Mononuclear cell (primary cell): ENCODE results near the gene DMWD. TPM values are rescaled to one million over a fixed set of nuclear protein-coding genes. Genes with fewer than 3 reads are reported as not detected.

Source experiments
- H3K27me3 ChIP-seq: 2 replicates; pipeline ENCODE4 v1.6.0; 2011; ENCODE audit warnings: low read length, control low read depth; ENCODE audit not compliant: insufficient read depth
- H3K4me1 ChIP-seq: 2 replicates; pipeline ENCODE4 v1.5.1; 2011; ENCODE audit warnings: mild to moderate bottlenecking, low read length, control low read depth; ENCODE audit not compliant: insufficient read depth
- H3K4me3 ChIP-seq: 2 replicates; pipeline ENCODE4 v1.5.1; 2011; ENCODE audit warnings: mild to moderate bottlenecking, low read length, moderate library complexity
- H3K9me3 ChIP-seq: 2 replicates; pipeline ENCODE4 v1.5.1; 2011; ENCODE audit warnings: low read depth, mild to moderate bottlenecking, control low read depth, low read length
- total RNA-seq: library from RNA; depleted of rRNA; stranded (reverse); fragments of >200 nt; gene quantifications from one replicate; pipeline ENCODE4 v1.2.3, GENCODE V29; 2012

The DMWD gene, protein sequence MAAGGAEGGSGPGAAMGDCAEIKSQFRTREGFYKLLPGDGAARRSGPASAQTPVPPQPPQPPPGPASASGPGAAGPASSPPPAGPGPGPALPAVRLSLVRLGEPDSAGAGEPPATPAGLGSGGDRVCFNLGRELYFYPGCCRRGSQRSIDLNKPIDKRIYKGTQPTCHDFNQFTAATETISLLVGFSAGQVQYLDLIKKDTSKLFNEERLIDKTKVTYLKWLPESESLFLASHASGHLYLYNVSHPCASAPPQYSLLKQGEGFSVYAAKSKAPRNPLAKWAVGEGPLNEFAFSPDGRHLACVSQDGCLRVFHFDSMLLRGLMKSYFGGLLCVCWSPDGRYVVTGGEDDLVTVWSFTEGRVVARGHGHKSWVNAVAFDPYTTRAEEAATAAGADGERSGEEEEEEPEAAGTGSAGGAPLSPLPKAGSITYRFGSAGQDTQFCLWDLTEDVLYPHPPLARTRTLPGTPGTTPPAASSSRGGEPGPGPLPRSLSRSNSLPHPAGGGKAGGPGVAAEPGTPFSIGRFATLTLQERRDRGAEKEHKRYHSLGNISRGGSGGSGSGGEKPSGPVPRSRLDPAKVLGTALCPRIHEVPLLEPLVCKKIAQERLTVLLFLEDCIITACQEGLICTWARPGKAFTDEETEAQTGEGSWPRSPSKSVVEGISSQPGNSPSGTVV
- 15.2 TPM for total RNA-seq

DNA sequence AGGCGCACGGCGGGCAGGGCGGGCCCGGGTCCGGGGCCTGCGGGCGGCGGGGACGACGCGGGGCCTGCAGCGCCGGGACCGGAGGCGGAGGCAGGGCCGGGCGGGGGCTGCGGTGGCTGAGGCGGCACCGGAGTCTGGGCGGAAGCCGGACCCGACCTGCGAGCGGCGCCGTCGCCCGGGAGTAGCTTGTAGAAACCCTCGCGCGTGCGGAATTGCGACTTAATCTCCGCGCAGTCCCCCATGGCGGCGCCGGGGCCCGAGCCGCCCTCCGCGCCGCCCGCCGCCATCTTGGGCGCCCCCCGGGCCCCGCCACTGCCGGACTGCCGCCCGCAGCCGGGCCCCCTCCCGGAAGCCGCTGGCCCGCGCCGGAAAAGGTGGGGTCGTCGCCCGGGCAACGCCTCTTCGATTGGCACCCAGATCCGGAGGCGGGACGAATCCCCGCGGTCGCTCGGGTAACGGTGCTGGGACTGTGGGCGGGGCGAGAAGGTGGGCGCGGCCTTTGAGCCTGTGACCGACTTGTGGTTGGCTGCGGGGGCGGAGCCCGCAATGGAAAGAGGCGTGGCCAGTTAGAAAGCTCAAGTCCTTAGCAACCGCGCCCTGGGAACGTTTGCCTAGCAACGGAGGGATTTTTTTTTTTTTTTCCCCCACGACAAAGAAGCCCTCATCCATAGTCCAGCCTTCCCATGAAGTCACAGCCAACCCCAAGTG, at the start of gene DMWD:
Gene DMWD, minus strand, starts transcription at position 376 of the 708 bp plus-strand sequence. Its CDS starts 89 bp downstream, at position 287.
- Histone ChIP-seq H3K9me3 (no peaks in the 10 kb centered on the region), H3K4me3 (peak within 1 kb of the TSS; percentile 48), H3K27me3 (peaks cover 57% of the 10 kb centered on the region), H3K4me1 (peaks cover 34% of the 10 kb centered on the region)

DNA sequence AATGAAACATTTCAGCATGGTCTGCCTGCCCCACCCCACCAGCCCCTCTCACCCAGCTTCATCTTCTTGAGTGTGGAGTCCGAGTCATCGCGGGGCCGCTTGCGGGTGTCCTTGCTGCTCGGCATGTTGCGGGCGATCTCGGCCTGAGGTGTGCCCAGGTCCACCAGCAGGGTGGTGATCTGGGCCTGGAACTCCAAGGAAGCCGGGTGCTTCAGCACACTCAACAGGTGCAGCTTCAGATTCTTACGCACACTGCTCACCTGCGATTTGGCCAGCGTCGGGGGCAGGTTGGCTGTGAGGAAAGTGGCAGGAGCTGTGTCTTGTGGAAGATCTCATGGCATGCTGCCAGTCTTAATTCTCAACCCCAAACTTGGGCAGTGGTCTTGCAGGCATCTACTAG, 49.6 kb upstream of the DMWD start:
- H3K4me1 ChIP-seq = no peaks in the 10 kb centered on the region
- H3K27me3 ChIP-seq = no peaks in the 10 kb centered on the region
- H3K4me3 ChIP-seq = no peak overlapping the region
- no peaks in the 10 kb centered on the region for H3K9me3 ChIP-seq

DNA sequence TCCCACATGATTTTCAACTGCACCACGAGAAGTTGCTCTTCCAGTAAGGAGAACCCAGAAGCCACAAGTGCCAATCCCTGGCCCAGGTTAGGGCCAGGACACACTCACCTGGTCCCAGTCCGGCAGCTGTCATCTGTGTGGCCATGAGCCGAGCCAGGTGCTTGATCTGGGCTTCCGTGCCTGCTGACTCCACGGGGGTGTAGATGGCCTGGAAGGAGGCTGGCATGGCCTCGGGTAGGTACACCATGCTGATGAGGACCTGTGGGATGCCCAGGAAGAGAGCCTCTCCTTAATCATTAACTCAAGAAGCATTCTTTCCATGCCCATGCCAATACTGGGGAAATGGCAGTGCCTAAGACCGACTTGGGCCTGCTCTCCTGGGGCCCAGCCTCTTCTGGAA, 42.3 kb upstream of the DMWD start:
- no peak overlapping the region for H3K4me3 ChIP-seq
- no peaks in the 10 kb centered on the region for H3K27me3 ChIP-seq
- H3K9me3 ChIP-seq = no peaks in the 10 kb centered on the region
- no peaks in the 10 kb centered on the region for H3K4me1 ChIP-seq

DNA sequence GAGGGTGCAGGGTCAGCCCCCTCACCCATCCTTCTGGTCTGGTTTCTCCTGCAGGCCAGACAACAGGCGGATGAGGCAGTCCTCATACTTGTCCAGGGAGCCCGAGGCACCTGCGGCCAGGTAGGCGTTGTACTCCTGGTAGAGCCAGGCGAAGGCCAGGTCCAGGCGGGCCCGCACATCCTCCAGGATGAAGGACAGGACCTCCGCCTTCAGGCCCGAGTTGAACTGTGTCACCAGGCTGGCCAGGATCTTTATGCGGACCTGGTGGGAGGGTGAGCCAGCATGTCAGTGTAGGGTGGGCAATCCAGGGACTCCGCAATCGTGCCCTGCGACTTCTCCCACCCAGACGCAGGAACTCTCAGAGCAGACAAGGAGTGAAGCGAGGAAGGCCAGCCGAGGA, 36.3 kb upstream of the DMWD start:
- H3K4me1 ChIP-seq = no peaks in the 10 kb centered on the region
- no peak overlapping the region for H3K4me3 ChIP-seq
- no peaks in the 10 kb centered on the region for H3K9me3 ChIP-seq
- no peaks in the 10 kb centered on the region for H3K27me3 ChIP-seq

DNA sequence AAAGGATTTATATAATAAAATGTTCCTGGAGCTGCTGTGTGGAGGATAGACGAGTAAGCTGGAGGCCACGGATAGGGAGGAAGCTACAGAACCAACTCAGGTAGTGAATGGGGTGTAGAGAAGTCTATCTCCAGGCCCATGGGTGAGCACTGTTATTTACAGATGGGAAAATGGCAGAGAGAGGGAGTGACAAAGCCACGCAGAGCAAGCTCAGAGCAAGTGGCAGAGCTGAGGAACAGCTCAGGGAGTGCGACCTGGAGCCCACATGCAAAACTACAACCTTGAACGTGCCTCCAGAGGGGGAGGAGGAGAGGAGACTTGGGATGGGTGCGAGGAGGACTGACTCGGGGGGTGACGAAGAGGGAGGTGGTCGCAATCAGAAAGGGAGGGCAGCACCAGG, 35.9 kb upstream of the DMWD start:
- Histone ChIP-seq H3K4me3 (no peak overlapping the region), H3K9me3 (no peaks in the 10 kb centered on the region), H3K27me3 (no peaks in the 10 kb centered on the region), H3K4me1 (no peaks in the 10 kb centered on the region)

DNA sequence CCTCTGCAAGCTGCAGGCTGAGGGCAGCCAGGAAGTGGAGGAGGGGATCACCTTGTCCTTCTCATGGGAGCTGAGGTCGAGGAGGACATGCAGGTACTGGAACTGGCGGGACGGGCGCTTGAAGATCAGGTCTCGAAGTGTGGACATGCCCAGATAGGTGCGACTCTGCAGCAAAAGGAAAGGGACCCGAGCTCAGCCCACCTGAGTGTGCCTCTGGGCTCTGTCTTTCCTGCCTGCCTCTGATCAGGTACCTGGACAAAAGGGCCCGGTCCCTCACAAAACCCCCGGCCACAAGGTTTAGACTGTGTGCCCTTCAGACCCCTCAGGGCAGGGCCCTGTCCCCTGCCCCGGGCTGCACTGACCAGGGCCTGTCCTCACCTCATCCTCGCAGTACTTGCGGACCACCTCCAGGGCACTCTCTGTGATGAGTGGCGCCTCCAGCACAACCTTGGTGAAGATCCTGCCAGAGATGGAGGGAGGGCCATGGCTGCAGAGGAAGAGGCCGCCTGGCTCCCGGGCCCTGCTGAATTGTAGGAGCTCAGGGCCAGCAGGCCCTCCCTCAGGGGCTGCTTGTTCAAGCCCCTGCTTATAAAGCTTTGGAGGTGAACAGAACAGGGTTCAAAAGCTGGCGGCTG, 34.9 kb upstream of the DMWD start:
- Histone ChIP-seq H3K4me3 (no peak overlapping the region), H3K4me1 (no peaks in the 10 kb centered on the region), H3K9me3 (no peaks in the 10 kb centered on the region), H3K27me3 (no peaks in the 10 kb centered on the region)

DNA sequence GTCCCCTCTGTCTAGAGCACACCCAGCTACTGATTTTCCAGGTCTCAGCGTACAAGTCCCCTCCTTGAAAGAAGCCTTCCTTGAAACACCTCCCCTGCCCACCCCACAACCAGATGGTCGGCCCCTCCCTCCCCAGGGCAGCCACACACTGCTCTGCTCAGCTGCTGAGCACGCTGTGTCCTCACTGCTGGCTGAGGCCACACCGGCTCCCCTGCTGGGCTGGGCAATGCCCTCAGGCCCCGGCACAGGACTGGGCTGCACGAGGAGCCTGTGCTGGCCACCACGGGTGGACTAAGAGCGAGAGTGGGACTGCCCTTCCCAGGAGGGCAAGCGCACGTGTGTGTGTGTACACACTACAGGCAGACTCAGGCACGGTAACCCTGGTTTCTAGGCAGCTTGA, 34.3 kb upstream of the DMWD start:
- H3K9me3 ChIP-seq = no peaks in the 10 kb centered on the region
- no peaks in the 10 kb centered on the region for H3K4me1 ChIP-seq
- no peaks in the 10 kb centered on the region for H3K27me3 ChIP-seq
- no peak overlapping the region for H3K4me3 ChIP-seq

DNA sequence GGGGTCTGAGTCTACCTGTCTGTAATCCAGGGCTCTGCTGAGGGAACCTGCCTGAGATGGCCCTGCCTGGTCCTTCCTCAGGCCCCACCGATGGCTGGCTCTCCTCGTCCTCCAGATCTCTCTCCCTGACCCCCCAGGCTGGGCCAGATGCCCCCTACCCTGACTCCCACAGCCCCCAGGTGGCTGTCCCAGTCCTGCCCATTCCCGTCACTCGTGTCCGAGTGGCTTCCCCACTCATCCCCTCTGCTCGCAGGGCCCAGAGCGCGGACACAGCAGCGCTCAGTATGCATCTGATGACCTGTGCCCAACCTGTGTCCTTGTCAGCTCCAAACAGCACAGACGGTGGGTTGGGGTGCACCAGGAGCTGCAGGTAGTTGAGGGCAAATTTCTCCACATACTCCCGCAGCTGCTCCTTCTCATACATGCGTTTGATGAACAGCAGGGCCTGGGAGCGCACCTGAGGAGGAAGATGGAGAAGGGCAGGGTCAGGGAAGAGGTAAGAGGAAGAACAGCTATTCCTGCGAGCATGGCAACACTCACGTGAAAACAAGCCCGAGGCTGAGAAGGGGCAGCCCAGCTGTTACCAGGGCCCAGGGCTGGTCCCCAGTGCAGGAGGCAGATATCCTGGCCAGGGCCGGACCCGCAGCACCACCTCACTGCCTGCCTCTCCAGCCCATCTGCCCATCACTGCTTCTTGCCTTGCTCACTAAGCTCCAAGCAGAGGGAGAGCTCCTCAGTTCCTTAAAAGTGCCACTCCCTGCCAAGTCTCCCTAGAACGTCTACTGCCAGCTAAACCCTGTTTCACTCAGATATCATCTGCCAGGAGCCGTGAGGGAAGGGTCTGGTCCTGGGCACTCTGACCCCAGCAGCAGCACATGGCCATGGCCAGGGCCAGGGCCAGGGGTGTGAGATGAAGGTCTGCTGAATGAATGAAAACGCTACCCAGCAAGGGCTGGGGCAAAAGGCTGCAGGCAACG, 33.6 kb upstream of the DMWD start:
- Histone ChIP-seq H3K4me3 (no peak overlapping the region), H3K9me3 (no peaks in the 10 kb centered on the region), H3K4me1 (no peaks in the 10 kb centered on the region), H3K27me3 (no peaks in the 10 kb centered on the region)

DNA sequence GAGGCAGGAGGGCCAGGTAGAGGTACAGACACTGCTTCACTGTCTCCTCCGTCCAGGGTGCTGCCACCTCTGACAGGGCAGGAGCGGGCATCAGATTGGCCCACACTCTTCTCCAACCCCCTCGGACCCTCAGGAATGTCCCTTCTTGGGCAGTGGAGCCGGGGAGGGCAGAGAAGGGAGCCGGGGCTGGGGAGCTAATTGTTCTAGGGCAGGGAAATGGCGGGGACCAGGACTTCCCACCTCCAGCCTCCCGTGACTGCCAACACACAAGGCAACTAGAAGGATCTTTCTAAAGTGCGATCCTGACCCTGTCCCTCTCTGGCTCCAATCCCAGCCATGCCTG, 32.6 kb upstream of the DMWD start:
- Histone ChIP-seq H3K9me3 (no peaks in the 10 kb centered on the region), H3K4me1 (no peaks in the 10 kb centered on the region), H3K27me3 (no peaks in the 10 kb centered on the region), H3K4me3 (no peak overlapping the region)

DNA sequence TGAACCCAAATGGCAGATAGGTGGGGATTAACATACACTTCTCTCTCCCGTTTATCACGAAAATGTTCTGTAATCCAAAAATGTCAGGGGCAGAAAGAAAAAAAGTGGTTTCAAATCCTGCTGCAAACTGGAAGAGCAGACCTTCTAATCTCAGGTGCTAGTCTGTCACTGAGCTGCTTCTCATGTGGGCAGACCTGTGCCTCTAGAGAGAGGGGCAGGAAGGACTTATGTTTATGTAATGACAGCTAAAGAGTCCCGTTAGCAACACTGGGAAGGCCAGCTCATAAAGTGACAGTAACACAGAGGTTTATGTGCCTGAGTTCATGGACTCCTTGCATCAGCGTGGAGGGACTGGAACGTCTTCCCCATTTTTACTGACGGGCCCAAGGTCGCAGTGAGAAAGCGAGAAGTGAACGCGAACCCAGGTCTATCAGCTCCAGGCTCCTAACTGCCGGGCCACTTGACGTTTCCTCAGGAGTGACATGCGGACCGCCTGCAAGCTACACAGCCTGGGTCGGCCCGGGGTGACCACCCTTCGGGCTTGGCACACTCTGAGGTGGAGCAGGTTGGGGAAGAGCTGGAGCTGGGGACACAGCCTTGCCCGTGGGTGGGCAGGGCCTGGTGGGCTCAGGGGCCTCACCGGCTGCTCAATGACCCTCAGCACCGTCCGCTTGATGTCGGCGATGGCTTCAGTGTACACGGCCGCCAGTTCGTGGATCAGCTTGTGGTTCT, 32.1 kb upstream of the DMWD start:
- no peaks in the 10 kb centered on the region for H3K27me3 ChIP-seq
- no peaks in the 10 kb centered on the region for H3K9me3 ChIP-seq
- H3K4me1 ChIP-seq = no peaks in the 10 kb centered on the region
- H3K4me3 ChIP-seq = no peak overlapping the region

DNA sequence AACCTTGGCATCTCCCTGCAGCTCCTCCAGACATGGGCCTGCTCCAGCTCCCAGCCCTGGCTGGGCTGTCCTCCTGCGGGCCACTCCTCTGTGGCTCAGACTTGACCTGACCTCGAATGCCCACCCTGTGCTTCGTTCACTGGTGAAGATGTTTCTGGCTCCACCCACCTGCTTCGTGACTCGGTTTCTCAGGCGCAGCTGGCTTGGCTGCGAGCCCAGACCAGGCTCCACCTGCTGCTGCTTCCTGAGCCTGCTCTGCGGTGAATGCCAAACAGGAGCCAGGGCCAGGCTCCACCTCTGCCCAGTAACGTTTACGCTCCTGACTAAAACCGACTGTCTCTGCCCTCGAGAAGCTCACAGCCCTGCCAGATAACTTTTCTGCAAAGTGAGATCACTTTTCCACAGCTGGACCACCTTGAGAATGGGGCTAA, 31.4 kb upstream of the DMWD start:
- Histone ChIP-seq H3K27me3 (no peaks in the 10 kb centered on the region), H3K4me3 (no peak overlapping the region), H3K9me3 (no peaks in the 10 kb centered on the region), H3K4me1 (no peaks in the 10 kb centered on the region)

DNA sequence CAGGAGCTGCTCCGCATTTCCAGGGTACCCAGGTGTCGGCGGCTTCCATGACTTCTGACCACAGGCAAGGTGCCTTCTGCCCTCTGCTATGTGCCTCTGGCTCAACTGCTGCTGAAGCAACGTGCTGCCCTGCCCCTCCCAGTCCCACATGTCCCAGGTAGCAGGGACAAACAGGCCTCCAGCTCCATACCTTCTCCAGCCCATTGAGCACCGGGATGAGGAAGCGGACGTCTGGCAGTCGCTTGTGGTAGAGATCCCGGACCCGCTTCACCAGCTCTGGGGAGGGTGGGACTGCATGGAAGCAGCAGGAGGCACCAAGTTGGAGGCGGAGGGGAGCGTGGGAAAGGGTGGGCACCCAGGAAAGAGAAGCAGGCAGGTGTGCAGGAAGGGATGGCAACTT, 30.5 kb upstream of the DMWD start:
- Histone ChIP-seq H3K4me3 (no peak overlapping the region), H3K9me3 (no peaks in the 10 kb centered on the region), H3K4me1 (no peaks in the 10 kb centered on the region), H3K27me3 (no peaks in the 10 kb centered on the region)

DNA sequence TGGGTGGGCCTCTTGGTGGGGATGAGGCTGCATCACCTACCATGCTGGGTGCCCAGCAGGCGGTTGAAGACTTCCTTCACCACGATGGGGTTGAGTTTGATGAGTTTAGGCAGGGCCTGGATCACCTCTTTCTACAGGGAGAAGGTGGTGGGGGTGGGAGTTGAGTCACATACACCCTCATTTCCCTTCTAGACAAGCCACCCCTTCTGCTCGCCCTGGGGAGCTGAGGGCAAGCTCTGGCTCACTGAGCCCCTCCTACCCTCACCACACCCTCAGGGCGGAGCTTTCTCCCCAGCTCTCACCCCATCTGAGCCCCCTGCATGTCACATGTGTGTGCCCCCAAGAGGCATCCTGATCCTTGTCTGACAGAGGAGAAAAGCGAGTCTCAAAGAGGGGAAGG, 30.1 kb upstream of the DMWD start:
- Histone ChIP-seq H3K4me1 (no peaks in the 10 kb centered on the region), H3K4me3 (no peak overlapping the region), H3K9me3 (no peaks in the 10 kb centered on the region), H3K27me3 (no peaks in the 10 kb centered on the region)

DNA sequence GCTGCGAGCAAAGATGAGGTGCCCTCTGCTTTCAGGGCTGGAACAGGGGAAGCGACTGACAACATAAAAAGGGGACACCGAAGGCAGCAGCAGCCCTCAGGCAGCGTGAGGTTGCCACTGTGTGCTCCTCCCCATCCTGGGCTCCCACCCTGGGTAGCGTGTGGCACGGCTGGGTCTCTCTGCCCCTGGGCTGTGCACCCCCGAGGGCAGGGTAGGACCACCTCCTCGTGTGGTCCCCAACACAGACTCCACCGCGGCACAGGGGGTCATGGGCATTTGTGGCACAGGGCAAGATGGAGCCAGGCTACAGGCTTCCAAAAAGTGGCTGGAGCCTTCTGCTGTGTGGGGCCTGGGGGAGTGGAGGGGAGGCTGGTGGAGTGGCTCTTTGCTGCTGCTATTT, 28.9 kb upstream of the DMWD start:
- Histone ChIP-seq H3K4me1 (peaks cover 5% of the 10 kb centered on the region), H3K27me3 (no peaks in the 10 kb centered on the region), H3K9me3 (no peaks in the 10 kb centered on the region), H3K4me3 (no peak overlapping the region)
